K562 (cell line): ENCODE data around the gene PLXDC1. TPM values are rescaled to one million over a fixed set of nuclear protein-coding genes. Genes with fewer than 3 reads are reported as not detected.

Experiments
- TEAD4 ChIP-seq, 2 experiments: sonication (generic) in 1 of 2; formaldehyde crosslinking in 1 of 2; IDR thresholded peaks; 2 replicates each; pipeline versions ENCODE4 v1.6.1 to v1.8.0; 2012 to 2022; ENCODE audit warnings: borderline replicate concordance in 1 of 2, inconsistent platforms in 1 of 2, low read length in 1 of 2, mild to moderate bottlenecking in 1 of 2, missing genetic modification reagents in 1 of 2
- U2AF1 ChIP-seq: fragments of 200-400 bp; formaldehyde crosslinking; optimal IDR thresholded peaks from 2 replicates; pipeline ENCODE3; 2017; ENCODE audit warnings: mild to moderate bottlenecking, low read depth, low read length, moderate library complexity
- ZNF12 ChIP-seq: sonication (generic); formaldehyde crosslinking; IDR thresholded peaks from 2 replicates; pipeline ENCODE4 v1.4.0; 2020; ENCODE audit warnings: mild to moderate bottlenecking, missing genetic modification reagents
- polyA plus RNA-seq, 8 experiments: library from polyadenylated mRNA; depleted of rRNA in 4 of 8; stranded (reverse) in 5 of 8; unstranded in 3 of 8; fragments of >200 nt; fragmentation: Nextera tagmentation in 2 of 8; fragmentation: Illumina TruSeq in 1 of 8; extraction: Ambion mirVana in 2 of 8; extraction: Trizol in 1 of 8; gene quantifications; 2 replicates each; pipeline versions ENCODE4 v1.2.1 to v1.2.3, GENCODE V29; 2011 to 2014; ENCODE audit warnings: inconsistent platforms in 1 of 8, missing spikeins in 1 of 8
- total RNA-seq, 7 experiments: library from RNA; depleted of rRNA in 6 of 7; stranded (reverse); fragments of >200 nt in 6 of 7; fragmentation: Illumina TruSeq in 2 of 7; extraction: Trizol in 2 of 7; gene quantifications; 2 replicates each; pipeline versions ENCODE4 v1.2.1 to v1.2.3, GENCODE V29; 2011 to 2021; ENCODE audit warnings: low replicate concordance in 1 of 7
- TF ChIP-seq, protein P1 (sequence below): fragments of 250-450 bp; sonication (Bioruptor Pico); IDR thresholded peaks from 2 replicates; pipeline ENCODE4 v1.5.0; 2021
- TF ChIP-seq, protein P2 (sequence below): IDR thresholded peaks from 3 replicates; pipeline ENCODE4 v1.6.1; 2011; ENCODE audit warnings: borderline replicate concordance, mild to moderate bottlenecking, moderate library complexity; ENCODE audit not compliant: insufficient read length; ENCODE audit errors: extremely low read depth
- TF ChIP-seq, protein P3 (sequence below), 2 experiments: fragments of 450-650 bp; IDR thresholded peaks; 2 replicates each; pipeline ENCODE4 v1.6.1; 2016
- TF ChIP-seq, protein P4 (sequence below): fragments of 250-450 bp; sonication (Bioruptor Pico); IDR thresholded peaks from 2 replicates; pipeline ENCODE4 v1.5.0; 2021; ENCODE audit warnings: mild to moderate bottlenecking, moderate library complexity

PLXDC1 gene
- total and polyA plus RNA-seq, 9 of the 15 experiments (the other 6 are each of a cell fraction or from before 2014, with no cell fraction given) = not detected

DNA sequence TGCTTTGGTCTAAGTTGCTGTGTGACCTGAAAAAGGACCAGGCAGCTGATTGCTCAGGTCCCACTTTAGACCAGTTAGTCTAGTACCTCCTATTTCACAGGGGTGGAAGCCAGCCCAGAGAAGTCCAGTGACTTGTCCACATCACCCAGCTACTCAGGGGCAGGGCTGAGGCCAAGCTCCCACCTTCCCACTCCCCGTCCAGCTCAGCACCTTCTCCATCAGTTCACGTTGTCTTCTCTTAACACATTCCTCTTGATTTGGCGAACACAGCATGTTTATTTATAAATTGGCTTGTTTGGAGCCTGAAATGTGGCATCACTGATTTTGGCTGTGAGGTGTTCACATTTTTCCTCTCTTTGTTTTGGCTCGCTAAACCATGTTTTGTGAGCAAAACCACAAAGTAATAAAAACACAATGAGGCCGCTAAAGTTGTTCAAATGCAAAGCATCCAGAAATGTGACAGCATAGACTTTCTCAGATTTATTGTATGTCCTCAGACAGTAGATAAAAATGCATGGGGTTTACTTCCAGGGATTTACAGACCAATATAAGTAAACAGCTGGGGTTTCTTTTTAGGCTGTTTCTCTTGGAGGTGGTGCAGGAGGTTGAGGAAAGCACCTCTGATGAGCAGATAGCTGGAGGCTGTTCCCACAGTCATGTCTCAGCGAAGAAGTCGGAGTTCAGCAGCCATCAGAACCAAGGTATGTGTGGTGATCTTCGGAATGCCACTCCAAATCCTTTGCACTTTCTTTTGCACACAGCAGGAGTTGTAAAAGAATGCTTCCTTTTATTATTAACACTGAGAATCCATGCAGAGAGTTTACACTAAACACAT is 88.4 kb downstream of the PLXDC1 start (continued):
- TF ChIP-seq, protein P1, sequence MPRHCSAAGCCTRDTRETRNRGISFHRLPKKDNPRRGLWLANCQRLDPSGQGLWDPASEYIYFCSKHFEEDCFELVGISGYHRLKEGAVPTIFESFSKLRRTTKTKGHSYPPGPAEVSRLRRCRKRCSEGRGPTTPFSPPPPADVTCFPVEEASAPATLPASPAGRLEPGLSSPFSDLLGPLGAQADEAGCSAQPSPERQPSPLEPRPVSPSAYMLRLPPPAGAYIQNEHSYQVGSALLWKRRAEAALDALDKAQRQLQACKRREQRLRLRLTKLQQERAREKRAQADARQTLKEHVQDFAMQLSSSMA (CRISPR knock-in tag) = no peak
- TF ChIP-seq, protein P2, sequence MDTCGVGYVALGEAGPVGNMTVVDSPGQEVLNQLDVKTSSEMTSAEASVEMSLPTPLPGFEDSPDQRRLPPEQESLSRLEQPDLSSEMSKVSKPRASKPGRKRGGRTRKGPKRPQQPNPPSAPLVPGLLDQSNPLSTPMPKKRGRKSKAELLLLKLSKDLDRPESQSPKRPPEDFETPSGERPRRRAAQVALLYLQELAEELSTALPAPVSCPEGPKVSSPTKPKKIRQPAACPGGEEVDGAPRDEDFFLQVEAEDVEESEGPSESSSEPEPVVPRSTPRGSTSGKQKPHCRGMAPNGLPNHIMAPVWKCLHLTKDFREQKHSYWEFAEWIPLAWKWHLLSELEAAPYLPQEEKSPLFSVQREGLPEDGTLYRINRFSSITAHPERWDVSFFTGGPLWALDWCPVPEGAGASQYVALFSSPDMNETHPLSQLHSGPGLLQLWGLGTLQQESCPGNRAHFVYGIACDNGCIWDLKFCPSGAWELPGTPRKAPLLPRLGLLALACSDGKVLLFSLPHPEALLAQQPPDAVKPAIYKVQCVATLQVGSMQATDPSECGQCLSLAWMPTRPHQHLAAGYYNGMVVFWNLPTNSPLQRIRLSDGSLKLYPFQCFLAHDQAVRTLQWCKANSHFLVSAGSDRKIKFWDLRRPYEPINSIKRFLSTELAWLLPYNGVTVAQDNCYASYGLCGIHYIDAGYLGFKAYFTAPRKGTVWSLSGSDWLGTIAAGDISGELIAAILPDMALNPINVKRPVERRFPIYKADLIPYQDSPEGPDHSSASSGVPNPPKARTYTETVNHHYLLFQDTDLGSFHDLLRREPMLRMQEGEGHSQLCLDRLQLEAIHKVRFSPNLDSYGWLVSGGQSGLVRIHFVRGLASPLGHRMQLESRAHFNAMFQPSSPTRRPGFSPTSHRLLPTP = no peak
- TF ChIP-seq, protein P3, sequence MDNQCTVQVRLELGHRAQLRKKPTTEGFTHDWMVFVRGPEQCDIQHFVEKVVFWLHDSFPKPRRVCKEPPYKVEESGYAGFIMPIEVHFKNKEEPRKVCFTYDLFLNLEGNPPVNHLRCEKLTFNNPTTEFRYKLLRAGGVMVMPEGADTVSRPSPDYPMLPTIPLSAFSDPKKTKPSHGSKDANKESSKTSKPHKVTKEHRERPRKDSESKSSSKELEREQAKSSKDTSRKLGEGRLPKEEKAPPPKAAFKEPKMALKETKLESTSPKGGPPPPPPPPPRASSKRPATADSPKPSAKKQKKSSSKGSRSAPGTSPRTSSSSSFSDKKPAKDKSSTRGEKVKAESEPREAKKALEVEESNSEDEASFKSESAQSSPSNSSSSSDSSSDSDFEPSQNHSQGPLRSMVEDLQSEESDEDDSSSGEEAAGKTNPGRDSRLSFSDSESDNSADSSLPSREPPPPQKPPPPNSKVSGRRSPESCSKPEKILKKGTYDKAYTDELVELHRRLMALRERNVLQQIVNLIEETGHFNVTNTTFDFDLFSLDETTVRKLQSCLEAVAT (IDR thresholded peaks at IDR 0.05) = no peak
- TF ChIP-seq, protein P4, sequence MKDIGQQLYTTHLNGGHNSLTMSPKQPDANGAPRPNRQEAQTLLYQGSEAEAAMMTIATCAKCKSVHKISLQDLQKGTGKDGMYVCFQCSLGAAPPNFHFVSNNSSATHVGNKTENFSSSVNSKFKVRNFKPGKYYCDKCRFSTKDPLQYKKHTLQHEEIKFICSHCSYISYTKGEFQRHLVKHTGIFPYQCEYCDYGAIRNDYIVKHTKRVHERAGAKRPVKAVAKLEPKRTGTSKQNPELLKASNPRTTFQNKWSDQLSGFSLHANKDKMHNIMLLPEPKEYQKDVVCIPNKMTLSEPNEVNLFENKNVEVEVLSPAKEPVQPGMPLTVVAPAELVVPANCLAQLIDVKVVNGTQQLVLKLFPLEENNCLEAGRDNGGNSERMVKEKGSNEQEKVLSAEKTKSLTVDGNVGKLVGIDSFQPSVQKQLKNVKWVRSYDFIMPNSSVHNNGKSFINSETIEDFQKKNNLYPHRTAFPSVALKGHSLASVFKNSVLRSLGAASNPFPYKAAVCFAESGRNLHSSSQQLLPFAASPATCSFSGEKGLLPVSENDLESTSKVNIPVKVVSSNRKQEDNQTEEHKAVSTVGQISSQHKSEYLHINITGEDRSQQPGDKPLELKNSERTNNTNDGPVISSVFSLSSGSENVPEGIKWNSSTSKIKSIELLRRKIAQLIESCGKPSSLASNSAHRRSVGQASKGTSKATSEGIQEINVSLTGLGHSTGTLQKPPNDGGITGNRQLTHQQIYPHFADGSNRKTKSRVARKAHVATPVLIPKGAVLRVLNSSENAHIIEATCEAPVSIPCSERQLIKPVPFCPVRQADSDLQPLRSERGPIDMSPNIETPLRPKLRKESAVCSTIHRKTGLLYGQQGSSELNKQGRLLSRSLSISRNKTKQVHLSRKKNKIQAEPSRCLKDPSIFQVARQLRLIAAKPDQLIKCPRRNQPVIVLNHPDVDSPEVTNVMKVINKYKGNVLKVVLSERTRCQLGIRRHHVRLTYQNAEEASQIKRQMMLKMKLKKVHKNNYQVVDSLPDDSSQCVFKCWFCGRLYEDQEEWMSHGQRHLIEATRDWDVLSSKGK (CRISPR knock-in tag) = no peak
- TF ChIP-seq TEAD4 (IDR thresholded peaks at IDR 0.05; ENCODE audit: low read length) = no peak
- TF ChIP-seq TEAD4 (CRISPR knock-in tag; IDR thresholded peaks at IDR 0.05; ENCODE audit: borderline replicate concordance) = no peak
- no peak for TF ChIP-seq U2AF1
- TF ChIP-seq ZNF12 = no peak
